Stimulated activated CD4-positive, alpha-beta T cell treated with anti-CD3 and anti-CD28 coated beads, Interleukin-15, amount 100 ng/mL, for 1 hour (primary cell): Measurements from ENCODE around the gene ZNF556.

Source experiments
- DNase-seq, 2 donors: peaks; one replicate each; pipeline ENCODE4 v3.0.0-alpha.2; 2020; ENCODE audit warnings: low read depth in 1 of 2, low spot score in 1 of 2

Gene ZNF556

DNA sequence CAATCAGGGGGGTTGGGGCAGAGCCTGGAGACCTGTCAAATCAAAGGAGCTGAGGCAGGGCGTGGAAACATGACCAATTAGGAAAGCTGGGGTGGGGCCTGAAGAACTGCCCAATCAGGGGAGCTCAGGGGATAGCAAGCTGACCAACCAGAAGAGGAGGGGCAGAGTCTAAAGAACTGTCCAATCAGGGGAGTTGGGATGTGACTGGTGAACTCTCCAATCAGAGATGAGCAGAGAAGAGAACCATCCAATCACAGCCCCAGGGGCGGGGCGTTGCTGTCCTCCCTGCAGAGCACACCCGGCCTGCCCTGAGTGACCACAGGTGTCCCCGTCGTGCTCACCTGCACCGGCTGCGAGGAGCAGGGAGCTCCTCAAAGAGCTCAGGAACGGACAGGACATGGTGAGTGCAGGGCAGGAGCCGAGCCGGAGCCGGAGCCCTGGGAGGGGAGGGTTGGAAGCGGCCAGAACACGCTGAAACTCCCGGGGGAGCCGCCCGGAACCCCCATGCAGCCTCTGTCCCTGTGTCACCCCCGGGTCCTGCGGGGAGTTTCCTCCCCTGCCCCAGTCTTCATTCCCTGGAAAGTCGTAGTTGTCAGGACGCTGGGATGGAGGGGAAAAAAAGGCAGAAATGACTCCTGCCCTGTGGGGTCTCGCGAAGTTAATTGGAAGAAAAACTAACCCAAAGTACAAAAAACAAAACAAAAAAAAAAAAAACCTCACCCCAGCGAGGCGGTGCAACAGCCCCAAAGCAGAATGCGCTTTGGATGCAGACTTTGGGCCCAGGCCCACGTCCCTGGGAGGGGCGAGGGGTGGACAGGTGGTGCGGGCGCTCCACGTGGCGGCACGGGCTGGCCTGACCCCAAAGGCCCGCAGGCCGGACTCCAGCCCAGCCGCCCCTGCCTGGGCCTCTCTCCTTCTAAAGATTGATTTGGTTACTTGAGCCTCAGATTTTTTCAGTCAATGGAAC is at the start of gene ZNF556:
Gene ZNF556, plus strand, starts transcription at position 311 of the 967 bp plus-strand sequence. Its CDS starts 87 bp downstream, at position 398.
- DNase-seq = no peak

DNA sequence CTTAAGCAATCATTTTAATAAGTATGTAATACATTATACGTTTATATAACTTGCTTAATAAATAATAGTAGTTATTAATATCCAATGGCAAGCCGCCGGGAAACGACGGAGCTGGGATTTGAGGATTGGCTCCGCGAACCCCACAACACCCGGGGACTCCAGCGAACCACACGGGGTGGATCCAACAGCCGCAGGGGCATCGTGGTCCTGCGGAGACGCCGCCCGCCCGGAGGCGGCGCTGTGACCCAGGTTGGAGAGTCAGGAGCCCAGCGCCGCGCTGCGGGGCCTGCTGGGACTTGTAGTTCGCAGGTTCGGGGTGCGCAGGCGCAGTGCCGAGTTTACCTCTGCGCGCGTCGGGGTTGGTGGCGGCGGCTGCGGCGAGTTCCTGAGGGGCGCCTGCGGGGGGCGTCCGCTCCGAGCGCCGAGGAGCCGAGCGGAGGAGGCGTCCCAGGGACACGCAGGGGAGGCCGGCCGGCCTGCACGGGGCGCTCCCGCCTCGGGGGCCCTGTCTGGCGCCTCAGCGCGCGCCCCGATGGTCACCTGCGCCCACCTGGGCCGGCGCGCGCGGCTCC is 47.5 kb upstream of the ZNF556 start, which contains the start of gene ZNF554:
Gene ZNF554, plus strand, starts transcription at position 329 of the 572 bp plus-strand sequence. Its CDS starts 204 bp downstream, at position 533.
- DNase-seq = peak; percentile 97 to 98

- DNase-seq = no peak
Measured at GRCh38 chr19:2820112-2820702, 46.9 kb upstream of the ZNF556 start.

GRCh38 chr19:2822846-2823245 is 44.3 kb upstream of the ZNF556 start:
- no peak for DNase-seq

DNA sequence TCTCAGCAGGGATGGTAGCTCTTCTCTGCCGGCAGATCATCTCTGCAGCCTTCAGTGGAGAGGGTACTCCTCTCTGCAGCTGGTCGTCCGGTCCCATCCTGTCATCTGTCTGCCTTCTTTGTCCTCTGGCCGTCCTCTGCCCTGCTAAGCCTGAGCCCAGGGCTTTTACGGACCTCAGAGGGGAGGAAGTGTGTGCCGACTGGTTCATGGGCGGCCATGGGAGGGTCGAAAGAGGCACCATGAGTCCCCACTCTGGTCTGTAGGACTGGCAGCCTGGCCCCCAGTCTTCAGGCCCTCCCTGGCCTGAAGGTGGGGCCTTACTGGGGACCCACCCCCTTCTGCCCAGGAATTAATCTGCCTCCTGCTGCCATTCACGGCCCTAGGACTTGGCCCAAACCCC is 43.5 kb upstream of the ZNF556 start:
- DNase-seq = no peak

GRCh38 chr19:2824129-2824528 is 43.0 kb upstream of the ZNF556 start:
- no peak for DNase-seq

- DNase-seq = no peak
Measured at GRCh38 chr19:2827022-2827421, 40.1 kb upstream of the ZNF556 start.

- no peak for DNase-seq
Measured at GRCh38 chr19:2827840-2828489, 39.2 kb upstream of the ZNF556 start.

DNA sequence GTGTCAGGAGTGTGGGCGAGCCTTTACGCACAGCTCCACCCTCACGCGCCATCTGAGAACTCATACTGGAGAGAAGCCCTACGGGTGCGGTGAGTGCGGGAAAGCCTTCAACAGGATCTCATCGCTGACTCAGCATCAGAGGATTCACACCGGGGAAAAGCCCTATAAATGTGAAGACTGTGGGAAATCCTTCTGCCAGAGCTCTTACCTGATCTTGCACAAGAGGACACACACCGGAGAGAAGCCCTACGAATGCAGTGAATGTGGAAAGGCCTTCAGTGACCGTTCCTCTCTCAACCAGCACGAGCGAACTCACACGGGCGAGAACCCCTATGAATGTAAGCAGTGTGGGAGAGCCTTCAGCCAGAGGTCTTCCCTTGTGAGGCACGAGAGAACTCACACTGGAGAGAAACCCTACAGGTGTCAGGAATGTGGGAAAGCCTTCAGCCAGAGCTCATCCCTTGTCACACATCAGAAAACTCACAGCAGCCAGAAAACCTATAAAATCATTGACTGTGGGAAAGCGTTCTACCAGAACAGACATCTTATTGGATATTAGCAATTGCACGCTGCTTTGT is 32.8 kb upstream of the ZNF556 start:
- DNase-seq = no peak

GRCh38 chr19:2837430-2837829 is 29.7 kb upstream of the ZNF556 start:
- no peak for DNase-seq

- peak; percentile 93 to 96 for DNase-seq
Measured at GRCh38 chr19:2840794-2841791, 26.0 kb upstream of the ZNF556 start, which contains the start of gene ZNF555. TSS of gene ZNF555 (plus strand) at chr19:2841475. CDS start at chr19:2841573, 98 bp downstream.

- no peak for DNase-seq
Measured at GRCh38 chr19:2841855-2842574, 25.1 kb upstream of the ZNF556 start.

DNA sequence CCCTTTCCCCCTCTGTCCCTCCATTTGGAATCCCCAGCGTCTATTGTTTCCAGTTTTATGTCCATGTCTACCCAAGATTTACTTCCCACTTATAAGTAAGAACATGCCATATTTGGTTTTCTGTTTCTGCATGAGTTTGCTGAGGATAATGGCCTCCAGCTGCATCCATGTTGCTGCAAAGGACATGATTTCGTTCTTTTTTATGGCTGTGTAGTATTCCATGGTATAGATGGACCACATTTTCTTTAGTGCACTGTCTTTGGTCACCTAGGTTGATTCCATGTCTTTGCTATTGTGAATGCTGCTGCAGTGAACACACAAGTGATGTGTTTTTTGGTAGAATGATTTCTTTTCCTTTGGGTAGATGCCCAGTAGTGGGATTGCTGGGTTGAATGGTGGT is 22.0 kb upstream of the ZNF556 start:
- no peak for DNase-seq

DNA sequence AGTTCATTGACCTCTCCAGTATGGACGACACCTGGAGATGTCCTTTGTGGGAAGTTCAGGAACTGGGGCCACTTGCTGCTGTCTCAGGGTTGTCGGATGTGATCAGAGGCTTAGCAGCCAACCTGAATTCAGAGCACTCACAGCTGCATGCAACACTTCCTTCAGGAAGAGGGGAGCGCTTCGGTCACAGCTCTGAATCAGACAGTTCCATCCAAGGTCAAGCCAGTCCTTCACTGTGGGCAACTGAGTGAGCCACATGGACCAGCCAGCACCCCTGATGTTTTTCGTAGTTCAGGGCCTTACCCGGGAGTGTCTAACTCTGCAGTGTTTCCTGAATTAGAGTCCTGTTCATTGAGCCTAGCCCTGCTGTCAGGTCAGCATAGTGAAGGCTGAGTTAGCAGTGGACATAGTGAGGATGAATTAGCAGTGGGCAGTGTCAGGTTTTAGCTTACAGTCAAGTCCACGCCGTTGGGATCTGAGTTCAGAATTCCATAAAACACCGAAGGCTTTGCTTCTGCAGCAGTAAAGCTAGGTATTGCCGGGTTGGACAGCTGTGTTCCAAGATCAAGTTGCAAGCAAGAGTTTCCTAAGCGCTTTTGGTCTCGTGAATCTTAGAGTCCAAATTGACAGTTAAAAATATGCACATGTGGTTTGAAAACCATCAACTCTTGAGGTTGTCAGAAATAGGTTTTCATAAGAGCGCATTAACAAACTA is 20.8 kb upstream of the ZNF556 start:
- no peak for DNase-seq

DNA sequence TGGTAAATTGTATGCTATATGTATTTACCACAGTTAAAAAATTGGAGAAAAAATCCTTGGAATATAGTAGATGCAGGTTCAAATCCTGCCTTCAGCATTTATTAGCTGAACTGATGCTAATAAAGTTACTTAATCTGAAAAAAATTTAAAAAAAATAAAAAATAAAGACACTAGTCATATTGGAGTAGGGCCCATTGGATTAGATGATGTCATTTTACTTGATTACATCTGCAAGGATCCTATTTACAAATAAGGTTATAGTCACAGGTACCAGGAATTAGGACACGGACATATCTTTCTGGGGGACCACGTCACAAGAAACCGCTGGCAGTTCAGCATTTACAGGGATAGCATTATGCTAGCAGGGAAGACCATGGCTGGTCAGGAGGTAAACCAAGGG is 19.6 kb upstream of the ZNF556 start:
- DNase-seq = no peak

DNA sequence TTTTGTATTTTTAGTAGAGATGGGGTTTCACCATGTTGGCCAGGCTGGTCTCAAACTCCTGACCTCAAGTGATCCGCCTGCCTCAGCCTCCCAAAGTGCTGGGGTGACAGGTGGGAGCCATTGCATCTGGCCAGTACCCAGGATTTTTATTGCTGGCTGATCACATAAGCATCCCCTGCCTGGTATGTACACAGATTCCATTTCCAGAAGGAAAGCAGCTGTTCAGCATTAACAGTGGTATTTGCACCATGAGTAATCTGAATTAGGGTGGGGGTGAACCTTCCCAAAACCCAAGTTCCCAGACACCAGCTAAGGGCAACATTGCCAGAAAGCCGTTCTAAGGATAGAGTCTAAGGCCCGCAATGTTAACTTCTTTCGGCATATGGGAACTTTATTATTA is 18.5 kb upstream of the ZNF556 start:
- no peak for DNase-seq

DNA sequence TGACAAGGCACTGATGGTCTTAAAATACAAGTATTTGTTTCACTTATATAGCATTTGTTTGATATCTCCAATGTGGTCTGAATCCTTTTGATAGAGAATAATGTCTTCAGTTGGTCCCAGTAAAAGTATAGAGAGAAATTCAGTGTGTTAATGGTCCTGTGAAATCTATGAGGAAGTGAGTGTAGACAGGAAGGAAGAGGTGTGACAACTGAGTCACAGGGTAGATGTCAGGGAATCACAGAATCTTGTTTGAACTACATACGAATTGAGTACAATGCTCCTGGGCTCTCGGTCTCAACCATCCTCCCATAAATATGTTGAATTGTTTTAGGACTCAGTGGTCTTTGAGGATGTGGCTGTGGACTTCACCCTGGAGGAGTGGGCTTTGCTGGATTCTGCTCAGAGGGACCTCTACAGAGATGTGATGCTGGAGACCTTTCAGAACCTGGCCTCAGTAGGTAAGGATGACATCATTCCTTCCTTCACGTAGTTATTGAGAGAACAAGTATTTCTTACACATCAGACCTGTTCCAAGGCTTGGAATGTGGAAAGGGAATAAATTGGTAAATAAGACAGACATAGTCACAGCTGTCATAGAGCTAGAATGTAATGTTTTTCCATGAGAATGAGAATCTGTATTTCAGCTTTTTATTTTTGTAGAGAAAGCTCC is 16.7 kb upstream of the ZNF556 start:
- DNase-seq = no peak

- no peak for DNase-seq
Measured at GRCh38 chr19:2852598-2852997, 14.5 kb upstream of the ZNF556 start.
